ENCODE results near the gene CEP57L1. TPM values are rescaled to one million over a fixed set of nuclear protein-coding genes. Genes with fewer than 3 reads are reported as not detected.

The CEP57L1 gene
- total RNA-seq, 1 donor from 2014 or later: 17.5 TPM

- no peak for FAIRE-seq
- H3K4me1 Mint-ChIP-seq (ENCODE audit: low read depth, unreplicated experiment): peaks cover 24% of the 10 kb centered on the region
- peak; percentile 58 for DNase-seq (ENCODE audit: low read depth)
- H3K9me3 Mint-ChIP-seq (ENCODE audit: unreplicated experiment): no peaks in the 10 kb centered on the region
- H3K4me3 ChIP-seq (ENCODE audit: insufficient read depth, low read depth, low read length): no peak overlapping the region
- no peaks in the 10 kb centered on the region for H3K9me3 ChIP-seq (ENCODE audit: insufficient read depth, low read depth, low read length)
- H2AFZ ChIP-seq (ENCODE audit: low read depth, low read length): no peak overlapping the region
- H3K27me3 ChIP-seq (ENCODE audit: insufficient read depth, low read length): no peaks in the 10 kb centered on the region
- no peaks in the 10 kb centered on the region for H3K27me3 Mint-ChIP-seq (ENCODE audit: low read depth, unreplicated experiment)
- no peaks in the 10 kb centered on the region for H3K36me3 ChIP-seq (ENCODE audit: insufficient read depth, low read length)
- no peak overlapping the region for H3K4me2 ChIP-seq (ENCODE audit: low read length)
- TF ChIP-seq EZH2 (IDR thresholded peaks at IDR 0.05; ENCODE audit: insufficient read depth, low read length) (no peak), CTCF (IDR thresholded peaks at IDR 0.05; ENCODE audit: insufficient read depth, low read depth, low read length) (no peak)
- no peak overlapping the region for H3K9ac ChIP-seq (ENCODE audit: low read length)
- H3K27ac Mint-ChIP-seq (ENCODE audit: unreplicated experiment): no peak overlapping the region
- H3K27ac ChIP-seq (ENCODE audit: low read depth, low read length): no peak overlapping the region
- no peaks in the 10 kb centered on the region for H3K4me1 ChIP-seq (ENCODE audit: insufficient read depth, low read length)
- no peak overlapping the region for H3K4me3 Mint-ChIP-seq (ENCODE audit: unreplicated experiment)
- no peaks in the 10 kb centered on the region for H4K20me1 ChIP-seq (ENCODE audit: insufficient read depth, low read length)
- H3K79me2 ChIP-seq (ENCODE audit: insufficient read depth, low read length): no peaks in the 10 kb centered on the region
- H3K36me3 Mint-ChIP-seq (ENCODE audit: low read depth, unreplicated experiment): no peaks in the 10 kb centered on the region
These were observed 43.8 kb upstream of the CEP57L1 start for GRCh38 chr6:109051301-109052017.

- Mint-ChIP-seq H3K27me3 (ENCODE audit: low read depth, unreplicated experiment) (no peaks in the 10 kb centered on the region), H3K4me1 (ENCODE audit: low read depth, unreplicated experiment) (peaks cover 24% of the 10 kb centered on the region), H3K27ac (ENCODE audit: unreplicated experiment) (no peak overlapping the region), H3K4me3 (ENCODE audit: unreplicated experiment) (no peak overlapping the region), H3K36me3 (ENCODE audit: low read depth, unreplicated experiment) (no peaks in the 10 kb centered on the region), H3K9me3 (ENCODE audit: unreplicated experiment) (no peaks in the 10 kb centered on the region)
- no peak for TF ChIP-seq CTCF (IDR thresholded peaks at IDR 0.05; ENCODE audit: insufficient read depth, low read depth, low read length)
- TF ChIP-seq EZH2 (IDR thresholded peaks at IDR 0.05; ENCODE audit: insufficient read depth, low read length): no peak
- H3K9me3 ChIP-seq (ENCODE audit: insufficient read depth, low read depth, low read length): no peaks in the 10 kb centered on the region
- H3K4me3 ChIP-seq (ENCODE audit: insufficient read depth, low read depth, low read length): no peak overlapping the region
- H3K4me1 ChIP-seq (ENCODE audit: insufficient read depth, low read length): no peaks in the 10 kb centered on the region
- H3K36me3 ChIP-seq (ENCODE audit: insufficient read depth, low read length): no peaks in the 10 kb centered on the region
- FAIRE-seq: no peak
- no peaks in the 10 kb centered on the region for H3K27me3 ChIP-seq (ENCODE audit: insufficient read depth, low read length)
- H4K20me1 ChIP-seq (ENCODE audit: insufficient read depth, low read length): no peaks in the 10 kb centered on the region
- no peaks in the 10 kb centered on the region for H3K79me2 ChIP-seq (ENCODE audit: insufficient read depth, low read length)
- no peak overlapping the region for H3K4me2 ChIP-seq (ENCODE audit: low read length)
- no peak overlapping the region for H3K27ac ChIP-seq (ENCODE audit: low read depth, low read length)
- H3K9ac ChIP-seq (ENCODE audit: low read length): no peak overlapping the region
- no peak overlapping the region for H2AFZ ChIP-seq (ENCODE audit: low read depth, low read length)
- no peak for DNase-seq (ENCODE audit: low read depth)
These were observed 43.2 kb upstream of the CEP57L1 start for GRCh38 chr6:109052018-109052651.

- Histone ChIP-seq H3K27me3 (ENCODE audit: insufficient read depth, low read length) (no peaks in the 10 kb centered on the region), H3K79me2 (ENCODE audit: insufficient read depth, low read length) (no peaks in the 10 kb centered on the region), H3K9ac (ENCODE audit: low read length) (no peak overlapping the region), H3K4me2 (ENCODE audit: low read length) (no peak overlapping the region), H2AFZ (ENCODE audit: low read depth, low read length) (no peak overlapping the region), H4K20me1 (ENCODE audit: insufficient read depth, low read length) (no peaks in the 10 kb centered on the region), H3K4me3 (ENCODE audit: insufficient read depth, low read depth, low read length) (no peak overlapping the region), H3K4me1 (ENCODE audit: insufficient read depth, low read length) (no peaks in the 10 kb centered on the region), H3K9me3 (ENCODE audit: insufficient read depth, low read depth, low read length) (no peaks in the 10 kb centered on the region), H3K27ac (ENCODE audit: low read depth, low read length) (no peak overlapping the region), H3K36me3 (ENCODE audit: insufficient read depth, low read length) (no peaks in the 10 kb centered on the region)
- Mint-ChIP-seq H3K4me1 (ENCODE audit: low read depth, unreplicated experiment) (peaks cover 24% of the 10 kb centered on the region), H3K9me3 (ENCODE audit: unreplicated experiment) (no peaks in the 10 kb centered on the region), H3K27me3 (ENCODE audit: low read depth, unreplicated experiment) (no peaks in the 10 kb centered on the region), H3K27ac (ENCODE audit: unreplicated experiment) (no peak overlapping the region), H3K36me3 (ENCODE audit: low read depth, unreplicated experiment) (no peaks in the 10 kb centered on the region), H3K4me3 (ENCODE audit: unreplicated experiment) (no peak overlapping the region)
- no peak for FAIRE-seq
- no peak for TF ChIP-seq EZH2 (IDR thresholded peaks at IDR 0.05; ENCODE audit: insufficient read depth, low read length)
- TF ChIP-seq CTCF (IDR thresholded peaks at IDR 0.05; ENCODE audit: insufficient read depth, low read depth, low read length): no peak
- no peak for DNase-seq (ENCODE audit: low read depth)
These were observed 42.5 kb upstream of the CEP57L1 start for GRCh38 chr6:109052852-109053251.
